Measurements from ENCODE around the gene ATP6V0D1. TPM values are rescaled to one million over a fixed set of nuclear protein-coding genes. Genes with fewer than 3 reads are reported as not detected.

Gene ATP6V0D1
- total and polyA plus RNA-seq, 2 of the 4 experiments (the other 2 are of a cell fraction): 112 to 124 TPM

DNA sequence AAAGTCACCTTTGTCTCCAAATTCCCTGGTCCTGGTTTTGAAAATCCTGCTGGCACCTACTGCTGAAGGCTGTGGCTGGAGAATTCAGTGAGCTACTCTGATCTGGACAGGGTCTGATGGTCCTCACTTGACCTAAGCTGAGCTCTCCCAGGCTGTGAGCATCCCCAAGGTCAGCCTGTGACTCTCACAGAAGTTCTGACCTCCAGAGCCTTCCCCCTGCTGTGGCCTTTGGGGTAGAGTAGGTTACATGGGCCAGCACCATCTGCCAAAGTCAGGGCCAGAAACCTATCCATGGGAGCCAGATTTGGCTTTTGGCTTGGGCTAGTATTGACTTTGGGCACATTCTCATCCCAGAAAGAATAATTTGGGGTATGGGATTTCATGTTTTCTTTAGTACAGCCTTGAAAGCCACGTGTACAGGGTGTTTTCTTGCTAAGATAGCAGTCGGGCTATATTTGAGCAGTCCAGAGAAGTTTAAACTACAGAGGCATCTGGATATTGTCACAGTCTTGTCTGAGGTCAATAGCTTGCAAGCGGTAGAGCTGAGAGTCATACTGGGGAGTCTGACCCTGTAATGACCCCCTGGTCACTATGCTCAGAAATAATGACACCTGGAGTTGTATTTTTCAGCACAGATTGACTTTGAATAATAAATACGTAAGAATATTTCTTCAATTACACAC, 8.6 kb upstream of the ATP6V0D1 start:
- in situ Hi-C loops (cut with MboI; ENCODE audit: low sequenced_read_pairs) (no loop called here), dilution Hi-C loops (cut with HindIII; ENCODE audit: low sequenced_read_pairs, unreplicated experiment) (no loop called here)
- CTCF ChIA-PET: interaction anchor here (1.3 to 2.2 kb wide), 2 partner anchors 8 to 151 kb away, joined by 5 to 9 read pairs; partner anchors contain the start of gene ATP6V0D1

More for the DNA sequence above, 8.6 kb upstream of the ATP6V0D1 start:
- no peak for TF ChIP-seq MXI1 (IDR thresholded peaks at IDR 0.05; ENCODE audit: borderline replicate concordance, low read depth, low read length)
- TF ChIP-seq MAFK (IDR thresholded peaks at IDR 0.05; ENCODE audit: low read depth, low read length): no peak
- TF ChIP-seq FOS (IDR thresholded peaks at IDR 0.05; ENCODE audit: low read depth, low read length): no peak
- TF ChIP-seq POLR2A (IDR thresholded peaks at IDR 0.05; ENCODE audit: low read depth, low read length): no peak
- TF ChIP-seq NFE2L2 (IDR thresholded peaks at IDR 0.05; ENCODE audit: low read depth, low read length): no peak
- TF ChIP-seq BHLHE40 (IDR thresholded peaks at IDR 0.05; ENCODE audit: low read depth, low read length): no peak
- TF ChIP-seq RFX5 (IDR thresholded peaks at IDR 0.05; ENCODE audit: low read depth, low read length): no peak
- TF ChIP-seq, protein P1, sequence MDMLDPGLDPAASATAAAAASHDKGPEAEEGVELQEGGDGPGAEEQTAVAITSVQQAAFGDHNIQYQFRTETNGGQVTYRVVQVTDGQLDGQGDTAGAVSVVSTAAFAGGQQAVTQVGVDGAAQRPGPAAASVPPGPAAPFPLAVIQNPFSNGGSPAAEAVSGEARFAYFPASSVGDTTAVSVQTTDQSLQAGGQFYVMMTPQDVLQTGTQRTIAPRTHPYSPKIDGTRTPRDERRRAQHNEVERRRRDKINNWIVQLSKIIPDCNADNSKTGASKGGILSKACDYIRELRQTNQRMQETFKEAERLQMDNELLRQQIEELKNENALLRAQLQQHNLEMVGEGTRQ (IDR thresholded peaks at IDR 0.05; ENCODE audit: low read depth, low read length): no peak
- TF ChIP-seq CTCF (conservative IDR thresholded peaks at IDR 0.05; ENCODE audit: low read depth, low read length): no peak
- TF ChIP-seq RAD21 (IDR thresholded peaks at IDR 0.05; ENCODE audit: low read length): no peak
- TF ChIP-seq RCOR1 (IDR thresholded peaks at IDR 0.05; ENCODE audit: insufficient replicate concordance, low read length): no peak
- no peak for TF ChIP-seq MAZ (IDR thresholded peaks at IDR 0.05; ENCODE audit: borderline replicate concordance, low read depth, low read length)
- TF ChIP-seq CEBPB (IDR thresholded peaks at IDR 0.05; ENCODE audit: low read depth, low read length): no peak
- TF ChIP-seq ELK1 (IDR thresholded peaks at IDR 0.05; ENCODE audit: borderline replicate concordance, low read depth, low read length): no peak
- TF ChIP-seq CHD1 (IDR thresholded peaks at IDR 0.05; ENCODE audit: low read depth, low read length): no peak
- no peak for TF ChIP-seq SMC3 (IDR thresholded peaks at IDR 0.05; ENCODE audit: low read depth, low read length)
- intact Hi-C loops (cut with micrococcal nuclease): no loop called here
- Histone ChIP-seq H2BK15ac (ENCODE audit: low read depth, low read length) (no peak overlapping the region), H3K79me1 (ENCODE audit: low read depth in 1 of 2, low read length in 2 of 2) (no peaks in the 10 kb centered on the region), H2BK5ac (ENCODE audit: low read depth, low read length, poor library complexity, severe bottlenecking) (no peak overlapping the region), H2BK120ac (ENCODE audit: low read depth, low read length) (no peak overlapping the region), H3K4ac (ENCODE audit: low read depth, low read length) (no peak overlapping the region), H3K9ac (ENCODE audit: low read depth, low read length) (no peak overlapping the region), H3K27me3 (ENCODE audit: control insufficient read depth, insufficient read depth, low read length) (no peaks in the 10 kb centered on the region), H4K91ac (ENCODE audit: insufficient read depth, low read depth, low read length) (no peak overlapping the region), H2AFZ (replicated peaks; ENCODE audit: low read length, poor library complexity) (no peak overlapping the region), H4K20me1 (ENCODE audit: insufficient read depth, low read length) (no peaks in the 10 kb centered on the region), H3K56ac (ENCODE audit: extremely low read depth, insufficient read depth, low read length) (no peak overlapping the region), H3K36me3 (ENCODE audit: control insufficient read depth, insufficient read depth, low read length) (no peaks in the 10 kb centered on the region), H3K18ac (ENCODE audit: low read depth, low read length) (no peak overlapping the region), H2AK5ac (ENCODE audit: low read depth, low read length) (no peak overlapping the region), H3K9me1 (ENCODE audit: insufficient read depth, low read length) (no peaks in the 10 kb centered on the region), H4K8ac (ENCODE audit: low read depth in 2 of 2, low read length in 2 of 2) (no peak overlapping the region), H3K14ac (replicated peaks; ENCODE audit: low read depth, low read length) (no peak overlapping the region), H2AK9ac (replicated peaks; ENCODE audit: low read depth, low read length, poor library complexity) (no peak overlapping the region), H3K4me2 (ENCODE audit: low read depth, low read length) (no peak overlapping the region), H4K5ac (ENCODE audit: low read depth, low read length) (no peak overlapping the region), H3K23ac (ENCODE audit: low read depth, low read length) (no peak overlapping the region), H3K9me3 (ENCODE audit: control insufficient read depth, insufficient read depth, low read length) (no peaks in the 10 kb centered on the region), H2BK20ac (ENCODE audit: low read depth, low read length) (no peak overlapping the region), H3K27ac (ENCODE audit: insufficient read depth, low read length) (no peak overlapping the region), H3K4me1 (ENCODE audit: control insufficient read depth, insufficient read depth, low read length) (peaks cover 5% of the 10 kb centered on the region), H3K4me3 (ENCODE audit: insufficient read depth, low read depth, low read length) (no peak overlapping the region)
- BruUV-seq (replicated peaks): no TSS peak
- DNase-seq (no peak), ATAC-seq (ENCODE audit: low read depth) (no peak)
- POLR2A ChIA-PET (ENCODE audit: unreplicated experiment): no interaction called here
- WGBS, 2 experiments (ENCODE audit: extremely low coverage in 2 of 2, insufficient read length in 1 of 2): 60% methylated on average over 1 of the region's 4 CpGs; no CpG with 5 or more reads in 1 of the 2 experiments
